SK-N-SH treated with all-trans-retinoic acid at 6 μM for 48 hours (cell line): Measurements from ENCODE around the gene AMMECR1.

Experiments used
- ATAC-seq: fragments of 200-7000 bp; cut with Tn5 transposase; 3 replicates; pipeline ENCODE4 v1.9.1; 2020; ENCODE audit warnings: mild to moderate bottlenecking, moderate library complexity
- ARNTL ChIP-seq: fragments of 450-650 bp; formaldehyde crosslinking; IDR thresholded peaks from 2 replicates; pipeline ENCODE4 v1.5.0; 2020; ENCODE audit warnings: low read depth, mild to moderate bottlenecking, moderate library complexity, borderline replicate concordance
- CSDC2 ChIP-seq: fragments of 250-450 bp; sonication (Bioruptor Pico); IDR thresholded peaks from 2 replicates; pipeline ENCODE4 v1.5.0; 2020; ENCODE audit warnings: mild to moderate bottlenecking, moderate library complexity
- ESRRG ChIP-seq: fragments of 250-450 bp; sonication (Bioruptor Pico); IDR thresholded peaks from 2 replicates; pipeline ENCODE4 v1.6.1; 2021; ENCODE audit warnings: mild to moderate bottlenecking
- GLIS3 ChIP-seq: fragments of 250-450 bp; sonication (Bioruptor Pico); IDR thresholded peaks from 2 replicates; pipeline ENCODE4 v1.5.0; 2020; ENCODE audit warnings: mild to moderate bottlenecking, moderate library complexity
- ISL1 ChIP-seq: fragments of 250-450 bp; sonication (Bioruptor Pico); IDR thresholded peaks from 2 replicates; pipeline ENCODE4 v2.1.2; 2022; ENCODE audit warnings: mild to moderate bottlenecking, moderate library complexity
- OSR1 ChIP-seq: fragments of 250-450 bp; sonication (Bioruptor Pico); IDR thresholded peaks from 2 replicates; pipeline ENCODE4 v1.8.0; 2022; ENCODE audit warnings: moderate library complexity, mild to moderate bottlenecking, inconsistent platforms
- PATZ1 ChIP-seq: fragments of 250-450 bp; sonication (Bioruptor Pico); IDR thresholded peaks from 2 replicates; pipeline ENCODE4 v1.8.0; 2020; ENCODE audit warnings: mild to moderate bottlenecking, moderate library complexity, borderline replicate concordance
- POU6F1 ChIP-seq: fragments of 250-450 bp; sonication (Bioruptor Pico); IDR thresholded peaks from 2 replicates; pipeline ENCODE4 v1.8.0; 2021; ENCODE audit warnings: low read depth, mild to moderate bottlenecking, moderate library complexity, borderline replicate concordance
- PPARA ChIP-seq: fragments of 250-450 bp; sonication (Bioruptor Pico); IDR thresholded peaks from 2 replicates; pipeline ENCODE4 v1.5.0; 2020; ENCODE audit warnings: mild to moderate bottlenecking, borderline replicate concordance
- RARB ChIP-seq: fragments of 250-450 bp; sonication (Bioruptor Pico); IDR thresholded peaks from 2 replicates; pipeline ENCODE4 v1.8.0; 2021; ENCODE audit warnings: mild to moderate bottlenecking, moderate library complexity
- SNAI2 ChIP-seq: fragments of 250-450 bp; sonication (Bioruptor Pico); IDR thresholded peaks from 2 replicates; pipeline ENCODE4 v1.5.0; 2020; ENCODE audit warnings: mild to moderate bottlenecking, moderate library complexity
- TCF4 ChIP-seq: fragments of 250-450 bp; sonication (Bioruptor Pico); IDR thresholded peaks from 2 replicates; pipeline ENCODE4 v1.8.0; 2021; ENCODE audit warnings: mild to moderate bottlenecking, moderate library complexity, borderline replicate concordance
- ZC3H10 ChIP-seq: fragments of 250-450 bp; sonication (Bioruptor Pico); IDR thresholded peaks from 2 replicates; pipeline ENCODE4 v1.5.1; 2021; ENCODE audit warnings: mild to moderate bottlenecking, moderate library complexity
- ZFP3 ChIP-seq: fragments of 250-450 bp; sonication (Bioruptor Pico); IDR thresholded peaks from 2 replicates; pipeline ENCODE4 v1.5.0; 2020; ENCODE audit warnings: mild to moderate bottlenecking, moderate library complexity
- ZFP30 ChIP-seq: fragments of 450-650 bp; formaldehyde crosslinking; IDR thresholded peaks from 2 replicates; pipeline ENCODE4 v1.5.0; 2022; ENCODE audit warnings: mild to moderate bottlenecking, moderate library complexity
- ZNF565 ChIP-seq: fragments of 450-650 bp; formaldehyde crosslinking; conservative IDR thresholded peaks from 2 replicates; pipeline ENCODE4 v1.5.0; 2020; ENCODE audit warnings: low read depth, mild to moderate bottlenecking, moderate library complexity
- ZNF8 ChIP-seq: fragments of 450-650 bp; formaldehyde crosslinking; IDR thresholded peaks from 2 replicates; pipeline ENCODE4 v1.5.0; 2020; ENCODE audit warnings: mild to moderate bottlenecking, moderate library complexity
- TF ChIP-seq, protein P1 (sequence below): fragments of 250-450 bp; sonication (Bioruptor Pico); IDR thresholded peaks from 2 replicates; pipeline ENCODE4 v1.5.1; 2020; ENCODE audit warnings: low read depth, mild to moderate bottlenecking, moderate library complexity
- TF ChIP-seq, protein P2 (sequence below): fragments of 250-450 bp; sonication (Bioruptor Pico); IDR thresholded peaks from 2 replicates; pipeline ENCODE4 v1.5.1; 2021; ENCODE audit warnings: mild to moderate bottlenecking, moderate library complexity

Gene AMMECR1

GRCh38 chrX:110192516-110192915 is 125.4 kb downstream of the AMMECR1 start:
- ATAC-seq: no peak
- no peak for TF ChIP-seq ZFP30 (CRISPR knock-in tag)
- TF ChIP-seq SNAI2: no peak
- TF ChIP-seq, protein P1, sequence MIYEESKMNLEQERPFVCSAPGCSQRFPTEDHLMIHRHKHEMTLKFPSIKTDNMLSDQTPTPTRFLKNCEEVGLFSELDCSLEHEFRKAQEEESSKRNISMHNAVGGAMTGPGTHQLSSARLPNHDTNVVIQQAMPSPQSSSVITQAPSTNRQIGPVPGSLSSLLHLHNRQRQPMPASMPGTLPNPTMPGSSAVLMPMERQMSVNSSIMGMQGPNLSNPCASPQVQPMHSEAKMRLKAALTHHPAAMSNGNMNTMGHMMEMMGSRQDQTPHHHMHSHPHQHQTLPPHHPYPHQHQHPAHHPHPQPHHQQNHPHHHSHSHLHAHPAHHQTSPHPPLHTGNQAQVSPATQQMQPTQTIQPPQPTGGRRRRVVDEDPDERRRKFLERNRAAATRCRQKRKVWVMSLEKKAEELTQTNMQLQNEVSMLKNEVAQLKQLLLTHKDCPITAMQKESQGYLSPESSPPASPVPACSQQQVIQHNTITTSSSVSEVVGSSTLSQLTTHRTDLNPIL (CRISPR knock-in tag): no peak
- no peak for TF ChIP-seq ZNF8 (CRISPR knock-in tag)
- no peak for TF ChIP-seq GLIS3 (CRISPR knock-in tag)
- no peak for TF ChIP-seq ZC3H10 (CRISPR knock-in tag)
- TF ChIP-seq ESRRG (CRISPR knock-in tag): no peak
- TF ChIP-seq ZFP3: no peak
- no peak for TF ChIP-seq OSR1

GRCh38 chrX:110188701-110189558 is 129.0 kb downstream of the AMMECR1 start:
- no peak for ATAC-seq
- TF ChIP-seq POU6F1 (CRISPR knock-in tag) (no peak), OSR1 (no peak), ZNF8 (CRISPR knock-in tag) (no peak), CSDC2 (CRISPR knock-in tag) (no peak), RARB (no peak), ZNF565 (no peak), ISL1 (no peak), ARNTL (CRISPR knock-in tag) (no peak), ZFP30 (CRISPR knock-in tag) (no peak), ZFP3 (no peak)
- TF ChIP-seq, protein P1 (CRISPR knock-in tag): no peak

DNA sequence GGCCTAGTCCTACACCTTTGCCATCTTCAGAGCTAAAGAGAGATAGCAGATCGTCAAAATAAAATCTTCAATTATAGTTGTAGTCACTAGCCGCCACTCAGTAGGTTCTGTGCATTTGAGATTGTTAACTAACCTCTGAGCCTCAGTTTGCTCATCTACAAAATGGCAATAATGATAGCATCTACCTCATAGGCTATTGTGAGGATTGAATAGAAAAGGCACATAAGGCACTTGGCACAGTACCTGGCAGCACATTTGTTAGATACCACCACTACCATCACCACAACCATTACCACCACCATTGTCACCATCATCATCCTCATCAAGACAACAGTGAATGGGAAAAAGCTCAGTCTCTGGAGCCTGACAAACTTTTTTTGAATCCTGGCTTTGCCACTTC is 134.6 kb downstream of the AMMECR1 start:
- TF ChIP-seq GLIS3 (CRISPR knock-in tag) (no peak), ZC3H10 (CRISPR knock-in tag) (no peak), CSDC2 (CRISPR knock-in tag) (no peak), PPARA (no peak)
- TF ChIP-seq, all 23 proteins: peak for 0
- ATAC-seq: no peak

- no peak for ATAC-seq
- TF ChIP-seq ZFP3 (no peak), TCF4 (CRISPR knock-in tag) (no peak), POU6F1 (CRISPR knock-in tag) (no peak), SNAI2 (no peak), ZFP30 (CRISPR knock-in tag) (no peak), PATZ1 (CRISPR knock-in tag) (no peak), ESRRG (CRISPR knock-in tag) (no peak), ZNF8 (CRISPR knock-in tag) (no peak), GLIS3 (CRISPR knock-in tag) (no peak), ZC3H10 (CRISPR knock-in tag) (no peak), CSDC2 (CRISPR knock-in tag) (no peak), RARB (no peak)
- TF ChIP-seq, protein P2, sequence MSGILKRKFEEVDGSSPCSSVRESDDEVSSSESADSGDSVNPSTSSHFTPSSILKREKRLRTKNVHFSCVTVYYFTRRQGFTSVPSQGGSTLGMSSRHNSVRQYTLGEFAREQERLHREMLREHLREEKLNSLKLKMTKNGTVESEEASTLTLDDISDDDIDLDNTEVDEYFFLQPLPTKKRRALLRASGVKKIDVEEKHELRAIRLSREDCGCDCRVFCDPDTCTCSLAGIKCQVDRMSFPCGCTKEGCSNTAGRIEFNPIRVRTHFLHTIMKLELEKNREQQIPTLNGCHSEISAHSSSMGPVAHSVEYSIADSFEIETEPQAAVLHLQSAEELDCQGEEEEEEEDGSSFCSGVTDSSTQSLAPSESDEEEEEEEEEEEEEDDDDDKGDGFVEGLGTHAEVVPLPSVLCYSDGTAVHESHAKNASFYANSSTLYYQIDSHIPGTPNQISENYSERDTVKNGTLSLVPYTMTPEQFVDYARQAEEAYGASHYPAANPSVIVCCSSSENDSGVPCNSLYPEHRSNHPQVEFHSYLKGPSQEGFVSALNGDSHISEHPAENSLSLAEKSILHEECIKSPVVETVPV (CRISPR knock-in tag): no peak
These were observed 135.0 kb downstream of the AMMECR1 start for GRCh38 chrX:110182865-110183264.
